Fibroblast of gingiva (primary cell): ENCODE data around the gene ATP5PB.

Source experiments
- DNase-seq: peaks from one replicate; pipeline ENCODE4 v3.0.0-alpha.2; 2011; ENCODE audit warnings: low read depth

ATP5PB gene

GRCh38 chr1:111446967-111447892 is 2.0 kb upstream of the ATP5PB start:
- no peak for DNase-seq

- DNase-seq = no peak
Measured at GRCh38 chr1:111448482-111448917, 764 bp upstream of the ATP5PB start.

DNA sequence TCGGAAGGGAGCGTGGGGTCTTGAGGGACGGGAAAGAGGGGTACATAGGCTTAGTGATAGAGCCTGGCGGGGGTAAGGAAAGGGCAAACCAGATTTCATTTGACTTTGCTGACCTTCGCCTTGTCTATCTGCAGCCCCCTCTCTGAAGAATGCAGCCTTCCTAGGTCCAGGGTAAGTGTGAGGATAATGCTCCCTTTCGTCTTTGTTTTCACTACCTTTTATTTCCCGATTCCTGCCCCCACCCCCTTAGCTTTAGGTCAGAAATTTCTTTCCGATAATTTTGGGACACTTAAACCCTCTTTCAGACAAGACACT is 396 bp downstream of the ATP5PB start:
- no peak for DNase-seq

DNA sequence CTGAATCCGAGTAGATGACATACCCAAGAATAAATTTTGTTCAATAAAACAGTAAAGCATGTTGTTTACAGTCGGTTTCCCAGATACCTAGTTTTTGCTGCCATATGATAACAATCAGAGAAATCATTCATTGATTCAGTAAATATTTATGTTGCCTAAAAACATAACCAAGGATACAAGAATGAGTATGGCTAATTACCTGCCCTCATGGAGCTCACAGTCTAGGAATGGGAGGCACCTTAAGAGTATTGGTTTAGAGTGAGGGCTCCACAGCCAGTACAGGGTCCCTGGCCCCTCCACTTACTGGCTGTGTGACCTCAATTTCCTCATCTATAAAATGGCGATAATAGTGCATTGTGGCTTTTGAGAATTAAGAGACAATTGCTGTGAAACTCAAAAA is 921 bp downstream of the ATP5PB start:
- DNase-seq = no peak

- no peak for DNase-seq
Measured at GRCh38 chr1:111452581-111452980, 3.3 kb downstream of the ATP5PB start.

- DNase-seq = no peak
Measured at GRCh38 chr1:111453706-111454105, 4.4 kb downstream of the ATP5PB start.

- DNase-seq = no peak
Measured at GRCh38 chr1:111454859-111455641, 5.8 kb downstream of the ATP5PB start.

- no peak for DNase-seq
Measured at GRCh38 chr1:111455642-111456031, 6.4 kb downstream of the ATP5PB start.

DNA sequence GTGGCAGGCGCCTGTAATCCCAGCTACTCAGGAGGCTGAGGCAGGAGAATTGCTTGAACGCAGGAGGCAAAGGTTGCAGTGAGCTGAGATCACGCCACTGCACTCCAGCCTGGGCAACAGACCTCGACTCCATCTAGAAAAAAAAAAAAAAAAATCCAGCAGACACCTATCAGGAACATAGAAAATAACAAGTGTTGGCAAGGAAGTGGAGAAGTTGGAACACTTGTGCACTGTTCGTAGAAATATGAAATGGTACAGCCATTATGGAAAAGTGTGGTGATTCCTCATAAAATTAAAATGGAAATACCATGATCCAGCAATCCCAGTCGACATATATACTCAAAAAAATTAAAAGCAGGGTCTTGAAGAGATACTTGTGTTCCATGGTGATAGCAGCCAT is 12.5 kb downstream of the ATP5PB start:
- no peak for DNase-seq

DNA sequence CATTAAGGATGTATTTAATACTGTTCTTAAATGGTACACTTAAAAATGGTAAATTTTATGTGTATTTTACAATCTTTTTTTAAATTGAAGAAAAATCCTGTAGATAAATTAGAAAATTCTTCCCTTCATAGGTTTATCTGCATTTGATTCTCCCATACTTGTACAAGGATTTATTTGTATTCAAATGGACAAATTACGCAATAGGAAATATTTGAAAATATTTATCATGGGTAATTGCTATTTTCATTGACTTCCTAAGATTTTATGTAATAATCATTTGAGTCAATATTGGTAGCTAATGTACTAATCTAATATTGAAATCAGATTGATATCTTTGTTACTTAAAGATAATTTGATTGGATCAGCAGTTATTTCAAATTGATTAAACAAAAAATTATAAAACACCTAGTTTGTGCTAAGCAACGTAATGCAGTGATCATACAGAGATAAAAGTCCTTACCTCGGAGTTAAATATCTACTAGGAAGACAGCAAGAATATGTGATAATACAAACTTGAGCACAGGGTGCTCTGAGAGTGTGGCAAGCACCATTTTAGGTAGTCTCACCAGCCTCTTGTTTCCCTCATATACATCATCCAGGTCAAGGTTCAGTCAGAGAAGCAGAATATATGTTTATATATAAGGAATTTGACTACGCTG is 13.2 kb downstream of the ATP5PB start:
- no peak for DNase-seq

DNA sequence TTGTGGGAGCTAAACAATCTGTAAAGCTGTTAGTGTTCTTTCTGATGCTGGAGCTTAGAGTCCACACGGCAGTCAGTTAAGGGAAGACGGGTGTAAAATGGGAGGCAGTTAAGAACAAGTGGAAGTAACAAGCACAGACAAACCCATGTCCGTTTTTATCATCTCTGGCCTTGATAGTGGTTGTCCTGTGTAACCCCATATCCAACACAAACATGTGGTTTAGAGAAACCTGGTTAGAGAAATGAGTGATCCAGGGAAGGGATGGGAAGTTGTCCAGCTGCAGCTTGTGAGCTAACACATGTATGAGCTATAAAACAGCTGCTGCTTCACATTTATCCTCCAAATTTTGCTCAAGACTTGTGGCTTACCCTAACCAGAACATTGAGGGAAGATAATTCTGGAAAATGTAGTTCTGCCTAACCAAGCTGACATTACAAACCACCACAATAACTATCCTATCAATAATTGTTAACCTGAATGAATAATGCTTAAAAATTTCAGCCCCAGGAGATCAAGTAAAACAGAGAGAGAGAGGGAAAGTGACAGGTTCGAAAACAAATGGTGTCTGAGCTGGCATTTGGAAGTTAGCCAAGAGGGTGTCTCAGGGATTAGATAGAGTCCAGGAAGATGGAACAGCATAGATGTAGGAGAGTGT is 13.9 kb downstream of the ATP5PB start:
- no peak for DNase-seq

GRCh38 chr1:111465754-111466153 is 16.5 kb downstream of the ATP5PB start:
- DNase-seq = no peak

- DNase-seq = no peak
Measured at GRCh38 chr1:111466480-111466879, 17.2 kb downstream of the ATP5PB start.

- DNase-seq = no peak
Measured at GRCh38 chr1:111467865-111468716, 18.8 kb downstream of the ATP5PB start.

- DNase-seq = no peak
Measured at GRCh38 chr1:111468717-111469100, 19.4 kb downstream of the ATP5PB start.

GRCh38 chr1:111469539-111469938 is 20.3 kb downstream of the ATP5PB start:
- DNase-seq = no peak

DNA sequence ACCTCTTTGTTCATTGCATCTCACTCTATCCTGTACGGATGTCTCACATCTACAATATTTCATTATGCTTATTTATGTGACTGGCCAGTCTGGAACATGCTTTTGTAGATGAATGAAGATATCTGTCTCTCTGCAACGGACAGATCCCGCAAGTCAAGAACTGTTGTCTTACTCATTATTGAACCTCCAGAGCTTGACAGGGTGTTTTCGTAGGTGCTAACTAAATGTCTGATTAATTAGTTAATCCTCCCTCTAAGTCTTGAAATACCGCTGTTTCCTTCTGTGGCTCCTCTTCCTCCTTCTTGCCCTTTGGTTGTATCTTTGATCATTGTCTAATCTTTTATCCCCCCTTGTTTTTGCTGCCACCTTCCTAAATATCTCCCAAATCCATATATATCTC is 21.3 kb downstream of the ATP5PB start:
- DNase-seq = no peak

DNA sequence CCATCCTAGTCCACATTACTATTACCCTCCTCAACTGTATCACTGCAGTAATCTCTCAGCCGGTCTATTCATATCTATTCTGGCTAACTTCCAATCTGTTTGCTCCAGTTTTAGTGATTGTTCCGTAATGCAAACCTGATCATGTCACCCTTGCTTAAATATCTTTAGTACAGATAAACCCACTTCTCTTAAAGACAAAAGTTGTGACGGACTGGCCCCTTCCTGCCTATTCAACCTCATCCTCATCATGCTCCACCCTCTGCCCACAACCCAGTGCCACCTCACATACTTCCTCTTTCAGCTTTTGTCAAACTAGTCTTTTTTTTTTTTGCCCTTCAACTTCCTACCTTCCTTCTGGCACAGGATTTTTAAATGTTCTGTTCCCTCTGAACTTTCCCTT is 21.7 kb downstream of the ATP5PB start:
- no peak for DNase-seq

DNA sequence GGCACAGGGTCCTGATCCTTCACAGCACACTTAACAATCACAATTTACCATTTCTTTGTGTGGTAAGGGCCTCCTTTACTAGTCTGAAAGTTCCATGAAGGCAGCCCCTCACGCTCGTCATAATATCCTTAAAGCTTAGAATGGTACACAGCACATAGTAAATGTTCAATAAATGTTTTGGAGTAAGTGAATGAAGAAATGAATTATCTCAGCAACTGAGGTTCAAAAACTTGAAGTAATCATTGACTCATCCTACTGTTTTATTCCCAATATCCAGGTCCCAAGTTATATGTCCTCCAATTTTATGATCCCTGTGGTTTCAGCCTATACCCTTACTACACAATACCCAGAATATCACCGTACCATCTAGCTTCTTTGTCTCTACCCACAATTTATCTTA is 22.3 kb downstream of the ATP5PB start:
- DNase-seq = no peak

- DNase-seq = no peak
Measured at GRCh38 chr1:111474106-111474505, 24.8 kb downstream of the ATP5PB start.

GRCh38 chr1:111474521-111474920 is 25.3 kb downstream of the ATP5PB start:
- DNase-seq = no peak
